Adrenal gland (tissue), 12 donors: ENCODE measurements around the gene CTTNBP2NL. TPM values are rescaled to one million over a fixed set of nuclear protein-coding genes. Genes with fewer than 3 reads are reported as not detected.

Experiments used
- DNase-seq, 7 donors: peaks; one replicate each; pipeline ENCODE4 v3.0.0-alpha.2; 2019 to 2020
- H3K27ac ChIP-seq, 5 donors: fragments of 200-600 bp; sonication (generic) in 4 of 5; 1 replicate in 3 of 5; 2 replicates in 2 of 5; pipeline versions ENCODE4 v1.5.1 to v1.8.0; 2016 to 2020; ENCODE audit warnings: mild to moderate bottlenecking in 1 of 5
- H3K27me3 ChIP-seq: fragments of 200-600 bp; 2 replicates; pipeline ENCODE4 v1.8.0; 2021
- H3K36me3 ChIP-seq, 2 donors: fragments of 200-600 bp; replicated peaks in 1 of 2; 1 replicate in 1 of 2; 2 replicates in 1 of 2; pipeline versions ENCODE4 v1.5.1 to v1.8.0; 2018 to 2022
- H3K4me1 ChIP-seq, 2 donors: fragments of 200-600 bp; replicated peaks in 1 of 2; 1 replicate in 1 of 2; 2 replicates in 1 of 2; pipeline versions ENCODE4 v1.5.1 to v1.8.0; 2018 to 2021
- H3K4me3 ChIP-seq, 4 donors: fragments of 200-600 bp; sonication (generic) in 3 of 4; one replicate each; pipeline ENCODE4 v1.5.1; 2016 to 2018
- H3K9me3 ChIP-seq, 3 donors: fragments of 200-600 bp; sonication (generic) in 1 of 3; replicated peaks in 1 of 3; 1 replicate in 2 of 3; 2 replicates in 1 of 3; pipeline versions ENCODE4 v1.5.1 to v1.8.0; 2016 to 2021
- POLR2A ChIP-seq, 2 donors: fragments of 450-650 bp; IDR thresholded peaks; one replicate each; pipeline ENCODE4 v1.6.1; 2017; ENCODE audit warnings: antibody characterized with exemption in 2 of 2, mild to moderate bottlenecking in 2 of 2, moderate library complexity in 1 of 2
- WGBS, 4 donors: extraction: QIAGEN DNeasy Blood & Tissue Kit in 2 of 4; methylation state at CpG; one replicate each; pipeline versions ENCODE4 v1.1.5 to v1.1.7; 2013 to 2017; 5-methylcytosine and 5-hydroxymethylcytosine counted together
- intact Hi-C, 2 donors: fragments of 100-400 bp; cut with DNase I; formaldehyde crosslinking; loops; one replicate each; pipeline versions ENCODE4 v1.14.1 to v1.15.0; 2022 to 2023
- polyA plus RNA-seq, 3 donors: library from polyadenylated mRNA; stranded (reverse); fragments of 200-250 nt in 2 of 3; fragments of 350-450 nt in 1 of 3; fragmentation: Illumina TruSeq in 1 of 3; extraction: RNeasy Lipid Tissue Mini Kit (QIAGEN cat#74804) in 1 of 3; gene quantifications; one replicate each; pipeline ENCODE4 v1.2.3, GENCODE V29; 2013 to 2014
- total RNA-seq, 9 donors: library from RNA; depleted of rRNA in 4 of 9; stranded (reverse); fragments of >200 nt in 4 of 9; fragments of 120-200 nt in 1 of 9; fragmentation: NEBNext Ultra II Directional in 1 of 9; extraction: Animal tissue kit (Norgen Biotek cat#: 25700) in 1 of 9; gene quantifications; one replicate each; pipeline versions ENCODE4 v1.1.0 to v1.2.4, GENCODE V29; 2013 to 2023
- TF ChIP-seq, protein P1 (sequence below), 6 experiments: fragments of 450-650 bp in 4 of 6; fragments of 200-600 bp in 2 of 6; sonication (generic) in 1 of 6; IDR thresholded peaks; 1 replicate in 5 of 6; 2 replicates in 1 of 6; pipeline versions ENCODE4 v1.5.1 to v1.8.0; 2016 to 2021; ENCODE audit warnings: antibody characterized with exemption in 6 of 6, mild to moderate bottlenecking in 2 of 6, moderate library complexity in 1 of 6
- donor health status: healthy with polysubstance abuse.
- donor health status: Bipolar disorder and iron deficiency.
- donor health status: DM: yes; HTN: yes; CAD: no.
- donor health status: DM: no; HTN: no; CAD: no.
- donor health status: DM: no; HTN: no; CAD: no.
- donor health status: DM: yes; HTN: yes; CAD: no.

CTTNBP2NL gene
- total and polyA plus RNA-seq, 12 donors: 2.5 to 22.0 (median 9.9) TPM

DNA sequence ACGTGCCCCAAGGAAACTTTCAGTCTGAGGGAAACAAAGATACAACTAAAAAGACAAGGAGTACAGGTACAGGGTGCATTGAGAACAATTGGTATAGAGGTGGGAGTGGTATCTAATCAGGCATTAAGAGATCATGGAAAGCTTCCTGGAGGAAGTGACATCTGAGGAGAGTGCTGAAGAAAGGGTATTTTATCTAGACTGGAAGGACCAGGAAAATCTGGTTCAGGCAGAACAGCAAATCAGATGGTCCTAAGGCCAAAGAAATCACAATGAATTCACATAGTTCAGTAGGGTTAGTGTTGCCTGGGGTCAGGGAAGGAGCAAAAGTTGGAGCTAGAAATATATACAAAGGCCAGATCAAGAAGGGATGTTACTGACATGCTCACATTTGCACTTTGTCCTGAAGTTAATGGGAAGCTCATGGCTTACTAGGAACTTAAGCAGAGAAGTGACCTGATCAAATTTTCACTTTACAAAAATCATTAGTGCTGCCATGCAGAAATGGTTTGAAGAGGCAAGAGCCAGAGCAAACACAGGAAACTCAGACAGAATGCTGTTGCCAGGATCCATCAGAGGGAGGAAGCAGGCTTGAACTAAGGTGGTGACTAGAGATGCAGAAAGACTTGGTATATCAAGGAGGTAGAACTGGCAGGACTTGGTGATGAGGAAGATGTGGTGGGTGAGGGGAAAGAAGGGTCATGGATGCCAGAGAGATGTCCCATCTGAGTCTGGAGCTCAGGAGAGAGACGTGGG lies 14.5 kb upstream of the CTTNBP2NL start:
- DNase-seq: no peak
- no peak overlapping the region for H3K4me3 ChIP-seq
- no peaks in the 10 kb centered on the region for H3K9me3 ChIP-seq
- H3K27me3 ChIP-seq: peaks cover 9% of the 10 kb centered on the region
- no peak overlapping the region for H3K27ac ChIP-seq
- intact Hi-C loops: no loop called here
- H3K4me1 ChIP-seq: no peaks in the 10 kb centered on the region
- H3K36me3 ChIP-seq: no peaks in the 10 kb centered on the region
- WGBS, 4 donors: 59 to 77% (median 72%) methylated on average over 2 of the region's 2 CpGs
- TF ChIP-seq, protein P1, sequence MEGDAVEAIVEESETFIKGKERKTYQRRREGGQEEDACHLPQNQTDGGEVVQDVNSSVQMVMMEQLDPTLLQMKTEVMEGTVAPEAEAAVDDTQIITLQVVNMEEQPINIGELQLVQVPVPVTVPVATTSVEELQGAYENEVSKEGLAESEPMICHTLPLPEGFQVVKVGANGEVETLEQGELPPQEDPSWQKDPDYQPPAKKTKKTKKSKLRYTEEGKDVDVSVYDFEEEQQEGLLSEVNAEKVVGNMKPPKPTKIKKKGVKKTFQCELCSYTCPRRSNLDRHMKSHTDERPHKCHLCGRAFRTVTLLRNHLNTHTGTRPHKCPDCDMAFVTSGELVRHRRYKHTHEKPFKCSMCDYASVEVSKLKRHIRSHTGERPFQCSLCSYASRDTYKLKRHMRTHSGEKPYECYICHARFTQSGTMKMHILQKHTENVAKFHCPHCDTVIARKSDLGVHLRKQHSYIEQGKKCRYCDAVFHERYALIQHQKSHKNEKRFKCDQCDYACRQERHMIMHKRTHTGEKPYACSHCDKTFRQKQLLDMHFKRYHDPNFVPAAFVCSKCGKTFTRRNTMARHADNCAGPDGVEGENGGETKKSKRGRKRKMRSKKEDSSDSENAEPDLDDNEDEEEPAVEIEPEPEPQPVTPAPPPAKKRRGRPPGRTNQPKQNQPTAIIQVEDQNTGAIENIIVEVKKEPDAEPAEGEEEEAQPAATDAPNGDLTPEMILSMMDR (IDR thresholded peaks at IDR 0.05): no peak
- TF ChIP-seq POLR2A (IDR thresholded peaks at IDR 0.05): no peak

DNA sequence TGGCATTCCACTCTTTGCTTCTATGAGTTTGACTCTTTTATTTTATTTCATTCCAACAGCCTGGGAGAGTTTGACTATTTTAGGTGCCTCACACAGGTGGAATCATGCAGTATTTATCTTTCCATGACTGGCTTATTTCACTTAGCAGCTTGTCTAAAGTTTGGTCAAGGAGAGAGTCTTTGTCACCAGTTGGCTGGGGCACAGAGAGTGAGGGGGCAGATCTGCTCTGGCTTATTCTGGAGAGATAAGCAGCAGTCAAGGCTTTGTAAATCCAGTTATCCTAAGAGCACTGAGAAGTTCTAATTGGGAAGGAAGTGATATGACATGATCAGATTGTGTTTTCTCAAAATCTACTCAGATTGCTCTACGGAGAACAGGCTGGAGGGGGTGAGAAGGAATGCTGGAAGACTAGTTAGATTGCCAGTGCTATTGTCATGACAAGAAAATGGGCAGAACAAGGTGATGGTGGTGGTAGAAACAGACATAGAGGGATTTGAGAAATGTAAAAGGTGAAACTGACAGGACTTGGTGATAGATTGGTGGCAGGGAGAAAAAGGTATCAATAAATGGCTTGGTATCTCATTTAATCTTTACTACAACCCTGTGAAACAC lies 12.1 kb upstream of the CTTNBP2NL start:
- Histone ChIP-seq H3K9me3 (no peaks in the 10 kb centered on the region), H3K36me3 (no peaks in the 10 kb centered on the region), H3K4me3 (no peak overlapping the region), H3K27ac (no peak overlapping the region), H3K4me1 (no peaks in the 10 kb centered on the region), H3K27me3 (peaks cover 9% of the 10 kb centered on the region)
- intact Hi-C loops: no loop called here
- no peak for DNase-seq
- no peak for TF ChIP-seq POLR2A (IDR thresholded peaks at IDR 0.05)
- TF ChIP-seq, protein P1 (IDR thresholded peaks at IDR 0.05): no peak
- 58 to 81% (median 75%) methylated on average over 1 of the region's 1 CpG for WGBS, 4 donors

DNA sequence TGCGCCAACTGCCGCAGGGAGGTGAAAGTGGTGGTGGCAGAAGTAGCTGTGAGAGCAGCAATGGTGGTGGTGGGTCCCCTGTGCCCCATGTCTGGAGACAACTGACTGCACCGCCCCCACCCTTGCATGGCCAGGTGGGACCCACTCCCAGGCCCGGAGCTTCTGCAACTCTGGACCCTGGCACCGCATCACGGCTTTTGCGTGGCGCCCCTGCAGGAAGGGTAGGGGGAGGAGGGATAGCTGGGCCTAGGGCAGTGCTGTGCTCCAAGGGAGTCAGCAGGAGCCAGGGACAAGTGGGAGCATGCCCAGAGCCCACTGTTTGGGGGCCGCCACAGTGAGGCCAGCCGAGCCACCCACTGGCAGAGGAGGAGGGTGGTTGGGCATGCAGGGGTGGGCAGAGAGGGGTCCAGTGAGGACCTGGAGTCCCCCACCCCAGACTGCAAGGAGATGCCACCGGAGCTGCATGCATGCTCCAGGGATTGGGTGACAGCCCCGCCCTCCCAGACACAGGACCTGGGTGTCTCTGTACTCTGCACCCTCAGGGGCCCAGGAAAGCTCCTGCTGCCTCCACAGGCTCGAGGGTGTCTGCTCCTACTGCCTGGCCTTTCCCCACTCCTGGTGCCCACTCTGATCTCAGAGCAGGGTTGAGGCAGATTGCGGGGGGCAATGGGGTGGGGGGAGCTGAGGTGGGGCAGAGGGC lies 9.8 kb upstream of the CTTNBP2NL start:
- intact Hi-C loops: loop anchor here in 1 of 2 donors (5.0 kb wide), 1 partner anchor 321 kb away; the partner anchor contains the start of gene RHOC
- 74 to 97% (median 91%) methylated on average over 6 to 14 of the region's 14 CpGs for WGBS, 4 donors
- Histone ChIP-seq H3K27ac (no peak overlapping the region), H3K4me3 (no peak overlapping the region), H3K36me3 (no peaks in the 10 kb centered on the region), H3K9me3 (no peaks in the 10 kb centered on the region), H3K4me1 (peaks cover 2 to 3% of the 10 kb centered on the region in 2 donors), H3K27me3 (no peaks in the 10 kb centered on the region)
- TF ChIP-seq, protein P1 (IDR thresholded peaks at IDR 0.05): no peak
- no peak for TF ChIP-seq POLR2A (IDR thresholded peaks at IDR 0.05)
- DNase-seq: no peak

DNA sequence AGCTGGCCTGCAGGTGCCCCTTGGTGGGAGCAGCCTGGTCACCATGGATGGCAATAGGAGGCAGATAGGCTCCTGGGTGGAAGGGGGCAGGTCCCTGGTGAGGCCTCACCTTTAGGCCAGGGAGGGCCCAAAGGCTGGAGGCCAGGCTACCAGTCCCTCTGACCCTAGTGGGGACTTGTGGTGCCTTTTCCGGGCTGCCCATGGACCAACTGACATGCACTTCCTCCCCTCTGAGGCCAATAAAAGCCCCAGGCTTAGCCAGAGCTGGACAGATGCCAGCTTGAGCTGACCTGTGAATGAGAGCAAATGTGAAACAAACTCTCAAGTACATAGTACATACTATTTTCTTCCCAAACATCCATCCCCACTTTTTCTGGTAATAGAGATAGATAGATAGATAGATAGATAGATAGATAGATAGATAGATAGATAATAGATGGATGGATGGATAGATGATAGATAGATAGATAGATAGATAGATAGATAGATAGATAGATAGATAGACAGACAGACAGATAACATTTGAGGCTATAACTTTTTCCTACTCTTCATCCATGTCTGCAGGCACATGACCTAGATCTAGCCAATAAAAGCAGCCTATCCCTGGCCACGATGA lies 9.2 kb upstream of the CTTNBP2NL start:
- H3K4me3 ChIP-seq: no peak overlapping the region
- WGBS, 4 donors: 31 to 59% (median 50%) methylated on average over 2 of the region's 2 CpGs
- intact Hi-C loops: loop anchor here in 1 of 2 donors (5.0 kb wide), 1 partner anchor 320 kb away; the partner anchor contains the start of gene RHOC
- DNase-seq: no peak
- no peak overlapping the region for H3K27ac ChIP-seq
- H3K4me1 ChIP-seq: peaks cover 5 to 8% of the 10 kb centered on the region in 2 donors
- no peaks in the 10 kb centered on the region for H3K27me3 ChIP-seq
- H3K9me3 ChIP-seq: no peaks in the 10 kb centered on the region
- TF ChIP-seq POLR2A (IDR thresholded peaks at IDR 0.05): no peak
- TF ChIP-seq, protein P1 (IDR thresholded peaks at IDR 0.05): no peak
- no peaks in the 10 kb centered on the region for H3K36me3 ChIP-seq
